Smooth muscle cell (in vitro differentiated cells): ENCODE results near the gene ABL1. TPM values are rescaled to one million over a fixed set of nuclear protein-coding genes. Genes with fewer than 3 reads are reported as not detected.

ENCODE experiments used
- DNase-seq: peaks from one replicate; lab custom pipeline; 2025; ENCODE audit not compliant: unreplicated experiment; lab: John Stamatoyannopoulos, UW
- H2AFZ ChIP-seq: fragments of 200-600 bp; sonication (generic); 2 replicates; pipeline ENCODE4 v1.6.0; 2016; ENCODE audit warnings: antibody characterized with exemption, low read depth, mild to moderate bottlenecking
- H3F3A ChIP-seq: fragments of 200-600 bp; sonication (generic); 2 replicates; pipeline ENCODE4 v1.6.0; 2017; ENCODE audit warnings: antibody characterized with exemption, low read depth
- H3K27ac ChIP-seq: fragments of 200-600 bp; sonication (generic); 2 replicates; pipeline ENCODE4 v1.5.1; 2016; ENCODE audit warnings: low read depth, mild to moderate bottlenecking
- H3K27me3 ChIP-seq: fragments of 200-600 bp; sonication (generic); 2 replicates; pipeline ENCODE4 v1.6.1; 2016; ENCODE audit warnings: low read depth, mild to moderate bottlenecking
- H3K36me3 ChIP-seq: fragments of 200-600 bp; sonication (generic); 2 replicates; pipeline ENCODE4 v1.5.1; 2016; ENCODE audit warnings: low read depth
- H3K4me1 ChIP-seq: fragments of 200-600 bp; sonication (generic); 2 replicates; pipeline ENCODE4 v1.5.1; 2016; ENCODE audit warnings: low read depth
- H3K4me2 ChIP-seq: fragments of 200-600 bp; sonication (generic); 2 replicates; pipeline ENCODE4 v1.6.0; 2016; ENCODE audit warnings: mild to moderate bottlenecking
- H3K4me3 ChIP-seq: fragments of 200-600 bp; sonication (generic); 2 replicates; pipeline ENCODE4 v1.5.1; 2016; ENCODE audit warnings: mild to moderate bottlenecking
- H3K79me2 ChIP-seq: fragments of 200-600 bp; sonication (generic); 2 replicates; pipeline ENCODE4 v1.6.0; 2016; ENCODE audit warnings: low read depth, mild to moderate bottlenecking
- H3K9ac ChIP-seq: fragments of 200-600 bp; sonication (generic); 2 replicates; pipeline ENCODE4 v1.6.0; 2016; ENCODE audit warnings: low read depth
- H3K9me3 ChIP-seq: fragments of 200-600 bp; sonication (generic); replicated peaks from 2 replicates; pipeline ENCODE4 v1.5.1; 2016; ENCODE audit warnings: low read depth
- H4K20me1 ChIP-seq: fragments of 200-600 bp; sonication (generic); 2 replicates; pipeline ENCODE4 v1.6.0; 2016; ENCODE audit warnings: low read depth
- WGBS: methylation state at CpG from one replicate; pipeline ENCODE4 v1.1.7; 2016; ENCODE audit warnings: low lambda C conversion rate; 5-methylcytosine and 5-hydroxymethylcytosine counted together
- polyA plus RNA-seq: library from polyadenylated mRNA; unstranded; fragments of >200 nt; fragmentation: Nextera tagmentation; extraction: Ambion mirVana; gene quantifications from 2 replicates; pipeline ENCODE4 v1.2.1, GENCODE V29; 2016
- total RNA-seq: library from RNA; depleted of rRNA; stranded (reverse); fragments of >200 nt; gene quantifications from 2 replicates; pipeline ENCODE4 v1.2.3, GENCODE V29; 2014
- TF ChIP-seq, protein P1 (sequence below): fragments of 200-600 bp; sonication (generic); IDR thresholded peaks from 2 replicates; pipeline ENCODE4 v1.5.1; 2017; ENCODE audit warnings: borderline replicate concordance, mild to moderate bottlenecking, antibody characterized with exemption; ENCODE audit not compliant: insufficient read depth, poor library complexity, severe bottlenecking

ABL1 gene
- total and polyA plus RNA-seq, 2 experiments from 2014 or later: 38.2 to 51.0 TPM

DNA sequence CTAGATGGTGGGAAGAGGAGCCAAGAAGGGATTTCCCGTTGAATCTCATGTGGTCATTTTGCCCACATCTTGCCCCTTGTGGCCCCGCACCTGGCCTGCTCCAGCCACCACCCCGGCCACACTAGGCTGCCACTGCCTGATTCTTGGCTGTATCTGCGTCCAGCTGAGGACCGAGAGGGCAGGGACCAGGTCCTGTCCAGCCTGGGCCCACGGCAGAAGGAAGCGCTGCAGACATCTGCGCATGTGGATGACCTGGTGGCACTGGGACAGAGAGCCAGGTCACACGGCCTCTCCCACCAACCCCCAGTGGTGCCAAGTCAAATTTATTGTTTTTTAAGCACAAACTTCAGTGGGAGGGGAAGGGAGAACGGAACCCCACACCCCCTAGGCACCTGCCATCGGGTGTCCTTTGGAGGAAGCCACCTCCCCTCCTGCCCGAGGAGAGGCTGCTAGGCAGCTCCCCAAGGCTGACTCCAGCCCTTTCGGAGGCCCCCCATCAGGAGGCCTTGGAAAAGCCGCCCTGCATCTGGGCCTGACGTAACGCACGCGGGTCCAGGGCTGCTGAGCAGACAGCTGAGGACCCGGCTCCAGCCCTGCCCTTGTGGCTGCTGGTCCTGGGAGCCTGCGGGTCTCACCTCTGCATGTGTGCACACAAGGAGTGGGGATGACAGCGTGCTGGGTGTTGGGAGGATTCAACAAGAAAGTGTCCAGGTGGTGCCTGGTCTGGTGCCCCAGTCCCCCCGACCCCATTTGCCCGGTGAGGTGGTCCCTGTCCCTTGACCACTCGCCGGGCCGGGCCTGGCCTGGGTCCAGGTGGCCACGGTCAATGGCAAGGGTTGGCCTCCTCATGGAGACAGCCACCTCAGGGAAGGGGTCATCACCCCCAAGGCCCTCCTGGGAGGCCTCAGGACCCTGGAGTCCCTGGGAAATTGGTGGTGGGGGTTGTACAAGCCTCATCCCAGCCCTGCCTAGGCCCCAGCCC is 67.4 kb downstream of the ABL1 start:
- H3K4me1 ChIP-seq: no peaks in the 10 kb centered on the region
- H3K4me3 ChIP-seq: no peak overlapping the region
- TF ChIP-seq, protein P1, sequence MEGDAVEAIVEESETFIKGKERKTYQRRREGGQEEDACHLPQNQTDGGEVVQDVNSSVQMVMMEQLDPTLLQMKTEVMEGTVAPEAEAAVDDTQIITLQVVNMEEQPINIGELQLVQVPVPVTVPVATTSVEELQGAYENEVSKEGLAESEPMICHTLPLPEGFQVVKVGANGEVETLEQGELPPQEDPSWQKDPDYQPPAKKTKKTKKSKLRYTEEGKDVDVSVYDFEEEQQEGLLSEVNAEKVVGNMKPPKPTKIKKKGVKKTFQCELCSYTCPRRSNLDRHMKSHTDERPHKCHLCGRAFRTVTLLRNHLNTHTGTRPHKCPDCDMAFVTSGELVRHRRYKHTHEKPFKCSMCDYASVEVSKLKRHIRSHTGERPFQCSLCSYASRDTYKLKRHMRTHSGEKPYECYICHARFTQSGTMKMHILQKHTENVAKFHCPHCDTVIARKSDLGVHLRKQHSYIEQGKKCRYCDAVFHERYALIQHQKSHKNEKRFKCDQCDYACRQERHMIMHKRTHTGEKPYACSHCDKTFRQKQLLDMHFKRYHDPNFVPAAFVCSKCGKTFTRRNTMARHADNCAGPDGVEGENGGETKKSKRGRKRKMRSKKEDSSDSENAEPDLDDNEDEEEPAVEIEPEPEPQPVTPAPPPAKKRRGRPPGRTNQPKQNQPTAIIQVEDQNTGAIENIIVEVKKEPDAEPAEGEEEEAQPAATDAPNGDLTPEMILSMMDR: no peak
- 94% methylated on average over 27 of the region's 27 CpGs for WGBS
- H3K27me3 ChIP-seq: no peaks in the 10 kb centered on the region
- H3K4me2 ChIP-seq: no peak overlapping the region
- no peak for DNase-seq
- no peak overlapping the region for H3K9ac ChIP-seq
- no peak overlapping the region for H3K27ac ChIP-seq
- no peak overlapping the region for H2AFZ ChIP-seq
- no peaks in the 10 kb centered on the region for H3F3A ChIP-seq
- H3K9me3 ChIP-seq: no peaks in the 10 kb centered on the region
- no peaks in the 10 kb centered on the region for H4K20me1 ChIP-seq
- H3K79me2 ChIP-seq: no peaks in the 10 kb centered on the region
- H3K36me3 ChIP-seq: no peaks in the 10 kb centered on the region

DNA sequence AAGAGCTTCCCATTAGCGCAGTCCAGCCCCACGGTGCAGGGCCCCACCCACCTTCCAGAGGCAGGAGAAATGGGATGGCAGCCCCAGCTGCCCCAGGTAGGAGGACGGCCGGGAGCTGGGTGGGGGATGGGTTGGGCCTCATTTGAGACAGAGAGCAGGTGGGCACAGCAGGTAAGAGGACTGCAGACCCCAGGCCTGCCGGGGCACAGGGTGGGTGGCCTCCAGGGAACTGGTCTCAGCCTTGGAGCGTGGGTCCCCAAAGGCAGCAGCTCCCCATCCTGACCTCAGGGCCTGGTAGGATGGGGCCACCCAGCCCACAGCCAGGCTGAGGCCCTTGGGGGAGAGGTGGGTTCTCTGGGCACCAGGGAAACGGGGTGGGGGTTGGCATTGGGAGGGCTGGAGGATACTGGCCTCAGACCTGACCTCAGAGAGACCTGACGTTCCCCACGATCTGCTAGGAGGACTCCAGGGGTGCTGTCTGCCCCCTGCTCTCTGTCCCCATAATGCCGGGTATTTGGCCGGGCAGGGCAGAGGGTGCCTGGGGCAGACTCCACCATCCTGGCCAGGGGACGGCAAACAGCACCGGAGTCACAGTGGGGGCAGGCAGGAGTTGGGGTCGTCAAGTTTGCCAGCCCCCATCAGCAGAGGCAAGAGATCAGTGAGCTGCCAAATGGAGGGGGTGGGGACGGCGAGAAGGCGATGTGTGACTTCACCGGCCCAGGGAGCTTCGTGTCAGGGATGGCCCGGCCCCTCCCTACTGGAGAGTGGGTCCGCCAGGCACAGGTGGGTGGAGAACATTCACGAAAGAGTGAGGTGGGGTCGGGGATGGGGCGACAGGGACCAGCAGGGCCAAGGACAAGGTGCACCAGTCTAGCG is 68.4 kb downstream of the ABL1 start:
- no peaks in the 10 kb centered on the region for H4K20me1 ChIP-seq
- 81% methylated on average over 25 of the region's 25 CpGs for WGBS
- no peaks in the 10 kb centered on the region for H3K79me2 ChIP-seq
- H3K4me1 ChIP-seq: no peaks in the 10 kb centered on the region
- H3K4me3 ChIP-seq: no peak overlapping the region
- H3F3A ChIP-seq: no peaks in the 10 kb centered on the region
- no peak overlapping the region for H3K27ac ChIP-seq
- H2AFZ ChIP-seq: no peak overlapping the region
- no peaks in the 10 kb centered on the region for H3K9me3 ChIP-seq
- no peak for DNase-seq
- H3K27me3 ChIP-seq: no peaks in the 10 kb centered on the region
- TF ChIP-seq, protein P1: no peak
- no peak overlapping the region for H3K4me2 ChIP-seq
- H3K9ac ChIP-seq: no peak overlapping the region
- no peaks in the 10 kb centered on the region for H3K36me3 ChIP-seq

DNA sequence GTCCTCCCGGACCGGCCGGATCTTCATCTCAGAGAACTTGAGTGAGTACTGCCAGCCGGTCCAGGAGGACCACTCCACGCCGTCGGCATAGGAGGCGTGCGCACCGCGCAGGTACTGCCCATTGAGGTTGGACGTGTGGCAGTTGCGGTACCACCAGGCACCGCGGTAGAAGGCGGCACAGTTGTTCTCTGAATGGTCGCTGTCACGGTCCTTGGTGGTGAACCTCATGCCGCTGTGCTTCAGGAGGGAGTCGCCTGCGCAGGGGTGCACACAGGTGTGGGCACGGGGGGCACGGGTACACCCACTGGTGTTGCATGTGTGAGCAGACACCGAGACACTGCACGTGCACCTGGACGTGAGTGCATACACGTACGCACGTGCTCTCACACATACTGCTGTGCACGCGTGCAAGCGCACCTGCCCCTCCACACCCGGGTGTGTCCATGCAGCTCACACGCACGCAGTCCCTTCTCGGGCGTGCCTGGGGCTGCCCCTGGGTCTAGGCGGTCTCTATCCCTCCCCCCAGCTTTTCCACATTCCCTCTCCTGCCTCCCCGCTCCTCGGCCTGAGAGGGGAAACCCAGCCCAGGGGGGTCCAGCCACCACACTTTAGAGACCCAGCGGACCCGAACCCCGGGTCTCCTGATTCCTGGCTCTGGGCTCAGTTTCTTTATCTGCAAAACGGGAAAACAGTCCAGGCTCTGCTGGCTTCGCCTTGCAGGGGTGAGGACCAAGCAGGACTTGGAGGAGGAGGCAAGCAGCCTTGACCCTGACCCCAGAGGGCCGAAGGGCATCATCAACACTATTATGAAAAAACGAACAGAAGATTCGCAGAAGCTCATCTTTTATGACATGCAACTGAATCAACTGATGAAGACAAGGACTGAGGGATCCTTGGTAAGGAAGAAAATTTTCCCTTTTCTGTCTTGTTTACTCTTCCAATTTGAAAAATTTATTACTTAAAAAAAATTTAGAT is 69.3 kb downstream of the ABL1 start:
- no peaks in the 10 kb centered on the region for H3K4me1 ChIP-seq
- no peak for DNase-seq
- no peak overlapping the region for H3K9ac ChIP-seq
- H2AFZ ChIP-seq: no peak overlapping the region
- H3K27me3 ChIP-seq: no peaks in the 10 kb centered on the region
- no peak overlapping the region for H3K4me3 ChIP-seq
- H3K79me2 ChIP-seq: no peaks in the 10 kb centered on the region
- no peak overlapping the region for H3K4me2 ChIP-seq
- TF ChIP-seq, protein P1: no peak
- H4K20me1 ChIP-seq: no peaks in the 10 kb centered on the region
- H3K36me3 ChIP-seq: no peaks in the 10 kb centered on the region
- 93% methylated on average over 40 of the region's 48 CpGs for WGBS
- H3K9me3 ChIP-seq: no peaks in the 10 kb centered on the region
- H3K27ac ChIP-seq: no peak overlapping the region
- no peaks in the 10 kb centered on the region for H3F3A ChIP-seq
